Natural killer cell (primary cell): ENCODE data around the gene TRIM41. TPM values are rescaled to one million over a fixed set of nuclear protein-coding genes. Genes with fewer than 3 reads are reported as not detected.

Source experiments
- ATAC-seq, 3 donors: fragments of 150-1000 bp in 2 of 3; fragments of 200-7000 bp in 1 of 3; cut with Tn5 transposase; 1 replicate in 1 of 3; 2 replicates in 2 of 3; pipeline ENCODE4 v1.10.0; 2021; ENCODE audit warnings: mild to moderate bottlenecking in 2 of 3, moderate library complexity in 2 of 3
- DNase-seq, 2 donors: peaks; one replicate each; pipeline versions ENCODE4 v3.0.0 to v3.0.0-alpha.2; 2013 to 2021; ENCODE audit warnings: mixed read lengths in 1 of 2
- H3K27ac ChIP-seq: one replicate; pipeline ENCODE4 v1.5.1; 2013; ENCODE audit warnings: mild to moderate bottlenecking, low read length
- H3K27me3 ChIP-seq: one replicate; pipeline ENCODE4 v1.6.1; 2013; ENCODE audit warnings: low read length; ENCODE audit not compliant: control insufficient read depth, insufficient read depth
- H3K36me3 ChIP-seq: one replicate; pipeline ENCODE4 v1.6.1; 2013; ENCODE audit warnings: low read length; ENCODE audit not compliant: control insufficient read depth, insufficient read depth
- H3K4me1 ChIP-seq: one replicate; pipeline ENCODE4 v1.6.1; 2013; ENCODE audit warnings: low read length; ENCODE audit not compliant: control insufficient read depth, insufficient read depth
- H3K4me3 ChIP-seq: one replicate; pipeline ENCODE4 v1.5.1; 2013; ENCODE audit warnings: low read length
- H3K9me3 ChIP-seq: one replicate; pipeline ENCODE4 v1.6.1; 2013; ENCODE audit warnings: low read length; ENCODE audit not compliant: control insufficient read depth, insufficient read depth
- H3K27ac Mint-ChIP-seq, 2 donors: one replicate each; pipeline ENCODE4 v1.8.0; 2022; ENCODE audit warnings: mild to moderate bottlenecking in 2 of 2, mixed read lengths in 2 of 2, moderate library complexity in 1 of 2
- H3K27me3 Mint-ChIP-seq, 2 donors: one replicate each; pipeline ENCODE4 v1.8.0; 2022; ENCODE audit warnings: low read depth in 2 of 2, mixed read lengths in 2 of 2
- H3K36me3 Mint-ChIP-seq: one replicate; pipeline ENCODE4 v1.8.0; 2022; ENCODE audit warnings: mixed read lengths
- H3K4me1 Mint-ChIP-seq, 2 donors: one replicate each; pipeline ENCODE4 v1.8.0; 2022; ENCODE audit warnings: mixed read lengths in 2 of 2
- H3K4me3 Mint-ChIP-seq: one replicate; pipeline ENCODE4 v1.8.0; 2022; ENCODE audit warnings: mild to moderate bottlenecking, moderate library complexity, mixed read lengths
- H3K9me3 Mint-ChIP-seq, 2 donors: one replicate each; pipeline ENCODE4 v1.8.0; 2022; ENCODE audit warnings: mixed read lengths in 2 of 2
- WGBS: methylation state at CpG from one replicate; pipeline ENCODE4 v1.1.7; 2013; ENCODE audit warnings: missing lambda C conversion rate; ENCODE audit not compliant: insufficient coverage; 5-methylcytosine and 5-hydroxymethylcytosine counted together
- intact Hi-C: fragments of 100-400 bp; cut with micrococcal nuclease; formaldehyde crosslinking; loops from one replicate; pipeline ENCODE4 v1.14.2; 2022
- total RNA-seq, 4 donors: library from RNA; stranded (reverse); fragments of 120-200 nt in 1 of 4; gene quantifications; one replicate each; pipeline versions ENCODE4 v1.2.3 to v1.2.4, GENCODE V29; 2013 to 2022
- TF ChIP-seq, protein P1 (sequence below): fragments of 200-600 bp; IDR thresholded peaks from one replicate; pipeline ENCODE4 v1.8.0; 2022; ENCODE audit warnings: antibody characterized with exemption

TRIM41 gene
- total RNA-seq, 3 donors from 2014 or later (not counting 1 experiment from before 2014, with no cell fraction given), result 33.4 to 41.6 (median 36.0) TPM

DNA sequence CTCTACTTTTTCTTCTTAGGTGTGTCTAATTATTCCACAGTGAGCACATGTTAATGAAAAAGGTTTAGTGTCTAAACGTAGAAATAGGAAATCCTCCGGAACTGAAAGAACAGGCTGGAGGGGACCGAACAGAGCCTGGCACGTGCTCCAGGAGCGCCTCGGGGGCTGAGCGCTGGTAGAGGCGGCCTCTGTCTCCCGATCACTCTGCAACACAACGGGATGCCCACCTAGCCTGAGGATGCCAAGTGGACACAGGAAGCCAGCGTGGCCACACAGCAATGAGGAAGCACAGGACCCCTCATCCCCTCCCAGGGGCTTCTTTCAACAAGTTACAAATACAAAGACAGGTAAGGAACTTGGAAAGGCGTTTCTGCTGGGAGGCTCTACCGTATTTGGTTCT is 37.5 kb upstream of the TRIM41 start:
- H3K36me3 ChIP-seq, result no peaks in the 10 kb centered on the region
- Mint-ChIP-seq H3K4me3 (peak overlapping the region; percentile 25), H3K27ac (peak overlapping the region in 1 of 2 donors; percentile 14), H3K27me3 (peaks cover 6% of the 10 kb centered on the region in 2 donors), H3K9me3 (no peaks in the 10 kb centered on the region), H3K36me3 (peaks cover 10% of the 10 kb centered on the region), H3K4me1 (peaks cover 52 to 63% of the 10 kb centered on the region in 2 donors)
- no peak for DNase-seq
- no peak overlapping the region for H3K4me3 ChIP-seq
- H3K9me3 ChIP-seq, result no peaks in the 10 kb centered on the region
- intact Hi-C loops, result loop anchor here (10.0 kb wide), 1 partner anchor 381 kb away; the partner anchor contains the start of gene MGAT1
- WGBS, result 96% methylated on average over 13 of the region's 13 CpGs
- no peaks in the 10 kb centered on the region for H3K27me3 ChIP-seq
- TF ChIP-seq, protein P1, sequence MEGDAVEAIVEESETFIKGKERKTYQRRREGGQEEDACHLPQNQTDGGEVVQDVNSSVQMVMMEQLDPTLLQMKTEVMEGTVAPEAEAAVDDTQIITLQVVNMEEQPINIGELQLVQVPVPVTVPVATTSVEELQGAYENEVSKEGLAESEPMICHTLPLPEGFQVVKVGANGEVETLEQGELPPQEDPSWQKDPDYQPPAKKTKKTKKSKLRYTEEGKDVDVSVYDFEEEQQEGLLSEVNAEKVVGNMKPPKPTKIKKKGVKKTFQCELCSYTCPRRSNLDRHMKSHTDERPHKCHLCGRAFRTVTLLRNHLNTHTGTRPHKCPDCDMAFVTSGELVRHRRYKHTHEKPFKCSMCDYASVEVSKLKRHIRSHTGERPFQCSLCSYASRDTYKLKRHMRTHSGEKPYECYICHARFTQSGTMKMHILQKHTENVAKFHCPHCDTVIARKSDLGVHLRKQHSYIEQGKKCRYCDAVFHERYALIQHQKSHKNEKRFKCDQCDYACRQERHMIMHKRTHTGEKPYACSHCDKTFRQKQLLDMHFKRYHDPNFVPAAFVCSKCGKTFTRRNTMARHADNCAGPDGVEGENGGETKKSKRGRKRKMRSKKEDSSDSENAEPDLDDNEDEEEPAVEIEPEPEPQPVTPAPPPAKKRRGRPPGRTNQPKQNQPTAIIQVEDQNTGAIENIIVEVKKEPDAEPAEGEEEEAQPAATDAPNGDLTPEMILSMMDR, result no peak
- H3K27ac ChIP-seq, result no peak overlapping the region
- ATAC-seq, result no peak
- peaks cover 58% of the 10 kb centered on the region for H3K4me1 ChIP-seq

DNA sequence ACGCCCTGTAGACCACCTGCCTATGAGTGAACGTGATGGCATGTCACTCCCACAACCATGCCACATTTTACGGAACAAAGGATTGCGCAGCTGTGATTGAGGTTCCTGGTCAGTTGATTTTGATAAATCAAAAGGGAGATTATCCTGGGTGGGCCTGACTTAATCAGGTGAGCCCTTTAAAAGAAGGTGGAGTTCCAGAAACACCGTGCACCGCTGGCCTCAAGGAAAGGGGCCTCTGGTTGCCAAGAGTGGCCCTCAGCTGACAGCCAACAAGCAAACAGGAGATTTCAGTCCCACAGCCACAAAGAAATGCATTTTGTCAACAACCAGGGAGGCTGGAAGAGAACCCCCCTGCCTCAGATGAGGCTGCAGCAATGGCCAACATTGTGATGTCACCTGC is 37.1 kb upstream of the TRIM41 start:
- Mint-ChIP-seq H3K36me3 (peaks cover 10% of the 10 kb centered on the region), H3K4me1 (peaks cover 55 to 68% of the 10 kb centered on the region in 2 donors), H3K9me3 (no peaks in the 10 kb centered on the region), H3K27ac (peak overlapping the region in 1 of 2 donors; percentile 14), H3K4me3 (no peak overlapping the region), H3K27me3 (peaks cover 6% of the 10 kb centered on the region in 2 donors)
- no peak overlapping the region for H3K4me3 ChIP-seq
- intact Hi-C loops, result loop anchor here (10.0 kb wide), 1 partner anchor 381 kb away; the partner anchor contains the start of gene MGAT1
- H3K4me1 ChIP-seq, result peaks cover 60% of the 10 kb centered on the region
- DNase-seq (no peak), ATAC-seq (no peak)
- TF ChIP-seq, protein P1, result no peak
- no peaks in the 10 kb centered on the region for H3K36me3 ChIP-seq
- no peaks in the 10 kb centered on the region for H3K9me3 ChIP-seq
- no peak overlapping the region for H3K27ac ChIP-seq
- WGBS, result 95% methylated on average over 6 of the region's 6 CpGs
- H3K27me3 ChIP-seq, result no peaks in the 10 kb centered on the region

DNA sequence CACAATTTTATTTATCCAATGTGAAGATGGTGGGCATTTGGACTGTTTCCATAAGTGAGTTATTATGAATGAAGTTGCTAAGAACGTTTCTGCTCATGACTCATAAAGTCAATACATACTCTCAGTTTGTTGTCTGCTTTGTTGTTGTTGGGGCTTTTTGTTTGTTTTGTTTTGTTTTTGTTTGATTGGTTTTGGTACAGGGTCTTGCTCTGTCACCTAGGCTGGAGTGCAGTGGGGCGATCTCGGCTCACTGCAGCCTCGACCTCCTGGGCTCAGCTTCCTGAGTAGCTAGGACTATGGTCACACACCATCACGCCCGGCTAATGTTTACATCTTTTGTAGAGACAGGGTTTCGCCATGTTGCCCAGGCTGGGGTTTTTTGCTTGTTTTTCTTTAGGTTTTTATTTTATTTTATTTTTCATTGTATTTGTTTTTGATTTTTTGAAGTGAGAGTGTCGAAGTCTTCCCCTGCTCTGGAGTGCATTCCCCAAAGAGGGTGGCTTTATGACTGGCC is 36.0 kb upstream of the TRIM41 start:
- H3K4me3 Mint-ChIP-seq, result peak overlapping the region; percentile 100
- Histone ChIP-seq H3K4me3 (no peak overlapping the region), H3K4me1 (peaks cover 58% of the 10 kb centered on the region), H3K36me3 (no peaks in the 10 kb centered on the region), H3K27ac (peak overlapping the region; percentile 15), H3K9me3 (no peaks in the 10 kb centered on the region), H3K27me3 (no peaks in the 10 kb centered on the region)
- peaks cover 10% of the 10 kb centered on the region for H3K36me3 Mint-ChIP-seq
- peaks cover 6 to 11% of the 10 kb centered on the region in 2 donors for H3K27me3 Mint-ChIP-seq
- H3K4me1 Mint-ChIP-seq, result peaks cover 61 to 74% of the 10 kb centered on the region in 2 donors
- DNase-seq (peak in 1 of 2 donors; percentile 36), ATAC-seq (no peak)
- H3K27ac Mint-ChIP-seq, result peak overlapping the region; percentile 99 to 100
- 68% methylated on average over 7 of the region's 8 CpGs for WGBS
- intact Hi-C loops, result loop anchor here (10.0 kb wide), 1 partner anchor 382 kb away; the partner anchor contains the start of gene MGAT1
- TF ChIP-seq, protein P1, result no peak
- no peaks in the 10 kb centered on the region for H3K9me3 Mint-ChIP-seq
